Endothelial cell of umbilical vein (primary cell): ENCODE results near the gene ITPR1.

Experiments used
- CTCF ChIP-seq, 2 donors: IDR thresholded peaks; 1 replicate in 1 of 2; 2 replicates in 1 of 2; pipeline ENCODE4 v1.5.1; 2011; ENCODE audit warnings: low read length in 2 of 2, mild to moderate bottlenecking in 2 of 2, moderate library complexity in 2 of 2, control low read depth in 1 of 2, inconsistent platforms in 1 of 2, low read depth in 1 of 2; ENCODE audit not compliant: insufficient read depth in 1 of 2; ENCODE audit errors: extremely low read depth in 1 of 2
- JUN ChIP-seq: IDR thresholded peaks from 2 replicates; pipeline ENCODE4 v1.6.1; 2011; ENCODE audit warnings: borderline replicate concordance, low read depth; ENCODE audit not compliant: insufficient read length, insufficient read depth
- MAX ChIP-seq: IDR thresholded peaks from 2 replicates; pipeline ENCODE4 v1.6.1; 2011; ENCODE audit not compliant: insufficient read depth, insufficient read length
- POLR2A ChIP-seq: IDR thresholded peaks from 2 replicates; pipeline ENCODE4 v1.6.1; 2012; ENCODE audit warnings: low read depth, mild to moderate bottlenecking, control low read depth, low read length

GRCh38 chr3:4850211-4850927 lies 357.2 kb downstream of the ITPR1 start:
- TF ChIP-seq CTCF (IDR thresholded peaks at IDR 0.05; ENCODE audit: extremely low read depth in 1 of 2, insufficient read depth in 1 of 2, low read depth in 1 of 2, low read length in 2 of 2) (no peak), MAX (no peak), POLR2A (no peak), JUN (no peak)
